SJSA1 (cell line): Measurements from ENCODE around the gene CDH23. TPM values are rescaled to one million over a fixed set of nuclear protein-coding genes. Genes with fewer than 3 reads are reported as not detected.

Experiments used
- DNase-seq, 2 experiments: peaks; one replicate each; pipeline ENCODE4 v3.0.0-alpha.2; 2015 to 2020; ENCODE audit warnings: low spot score in 2 of 2, low read depth in 1 of 2
- H3K27ac ChIP-seq: fragments of 250-450 bp; sonication (Bioruptor Pico); 2 replicates; pipeline ENCODE4 v1.5.1; 2020; ENCODE audit warnings: mild to moderate bottlenecking, moderate library complexity
- H3K27me3 ChIP-seq: fragments of 250-450 bp; sonication (Bioruptor Pico); replicated peaks from 2 replicates; pipeline ENCODE4 v1.5.1; 2020; ENCODE audit warnings: mild to moderate bottlenecking, moderate library complexity
- H3K36me3 ChIP-seq: fragments of 250-450 bp; sonication (Bioruptor Pico); 2 replicates; pipeline ENCODE4 v1.5.1; 2020; ENCODE audit warnings: mild to moderate bottlenecking
- H3K4me1 ChIP-seq: fragments of 250-450 bp; sonication (Bioruptor Pico); replicated peaks from 2 replicates; pipeline ENCODE4 v1.6.1; 2021; ENCODE audit warnings: mild to moderate bottlenecking
- H3K4me3 ChIP-seq: fragments of 250-450 bp; sonication (Bioruptor Pico); 2 replicates; pipeline ENCODE4 v1.5.1; 2020; ENCODE audit warnings: mild to moderate bottlenecking
- H3K9me3 ChIP-seq: fragments of 250-450 bp; sonication (Bioruptor Pico); replicated peaks from 2 replicates; pipeline ENCODE4 v1.5.1; 2020; ENCODE audit warnings: mild to moderate bottlenecking
- total RNA-seq: library from RNA; depleted of rRNA; stranded (reverse); fragments of >200 nt; shearing (Covaris generic); gene quantifications from 2 replicates; pipeline ENCODE4 v1.2.3, GENCODE V29; 2014

CDH23 gene
- total RNA-seq, 1 experiment from 2014 or later, result 0.37 TPM

- Histone ChIP-seq H3K27me3 (peaks cover 4% of the 10 kb centered on the region; the same call in 1 of the 2 replicates), H3K4me1 (no peaks in the 10 kb centered on the region), H3K4me3 (no peak overlapping the region), H3K27ac (no peak overlapping the region), H3K9me3 (no peaks in the 10 kb centered on the region), H3K36me3 (no peaks in the 10 kb centered on the region)
- no peak for DNase-seq
Observed at GRCh38 chr10:71784679-71785272, 388.1 kb downstream of the CDH23 start.

DNA sequence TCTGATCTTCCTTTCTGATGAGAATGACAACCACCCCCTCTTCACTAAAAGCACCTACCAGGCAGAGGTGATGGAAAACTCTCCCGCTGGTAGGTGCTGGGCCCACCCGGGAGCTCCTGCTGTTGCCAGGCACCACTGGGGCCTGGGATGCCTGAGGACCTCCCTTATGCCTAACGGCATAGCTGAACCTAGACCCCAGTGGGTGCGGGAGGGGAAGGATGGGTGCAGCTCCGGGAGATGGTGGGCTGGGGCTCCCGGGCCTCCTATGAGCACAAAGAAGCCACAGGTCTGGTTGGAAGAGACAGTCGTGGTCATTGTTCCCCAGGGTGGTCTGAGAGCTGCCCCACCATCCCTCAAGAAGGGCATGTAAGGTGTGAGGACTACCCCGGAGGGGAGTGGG lies 392.2 kb downstream of the CDH23 start:
- H3K9me3 ChIP-seq, result no peaks in the 10 kb centered on the region
- no peaks in the 10 kb centered on the region for H3K4me1 ChIP-seq
- H3K27me3 ChIP-seq, result peaks cover 4% of the 10 kb centered on the region; the same call in 1 of the 2 replicates
- H3K36me3 ChIP-seq, result no peaks in the 10 kb centered on the region
- no peak overlapping the region for H3K27ac ChIP-seq
- DNase-seq, result no peak
- no peak overlapping the region for H3K4me3 ChIP-seq

GRCh38 chr10:71789871-71790270 lies 393.2 kb downstream of the CDH23 start:
- Histone ChIP-seq H3K9me3 (no peaks in the 10 kb centered on the region), H3K4me3 (no peak overlapping the region), H3K36me3 (no peaks in the 10 kb centered on the region), H3K27ac (no peak overlapping the region), H3K4me1 (no peaks in the 10 kb centered on the region), H3K27me3 (peaks cover 4% of the 10 kb centered on the region; the same call in 1 of the 2 replicates)
- no peak for DNase-seq

GRCh38 chr10:71790749-71791440 lies 394.2 kb downstream of the CDH23 start:
- no peak overlapping the region for H3K4me3 ChIP-seq
- H3K4me1 ChIP-seq, result no peaks in the 10 kb centered on the region
- peaks cover 4% of the 10 kb centered on the region; the same call in 1 of the 2 replicates for H3K27me3 ChIP-seq
- H3K27ac ChIP-seq, result no peak overlapping the region
- no peak for DNase-seq
- H3K36me3 ChIP-seq, result no peaks in the 10 kb centered on the region
- no peaks in the 10 kb centered on the region for H3K9me3 ChIP-seq

- Histone ChIP-seq H3K27ac (no peak overlapping the region), H3K9me3 (no peaks in the 10 kb centered on the region), H3K36me3 (no peaks in the 10 kb centered on the region), H3K27me3 (no peaks in the 10 kb centered on the region; the same call in 1 of the 2 replicates), H3K4me3 (no peak overlapping the region), H3K4me1 (no peaks in the 10 kb centered on the region)
- DNase-seq, result no peak
Observed at GRCh38 chr10:71795248-71795647, 398.5 kb downstream of the CDH23 start.

DNA sequence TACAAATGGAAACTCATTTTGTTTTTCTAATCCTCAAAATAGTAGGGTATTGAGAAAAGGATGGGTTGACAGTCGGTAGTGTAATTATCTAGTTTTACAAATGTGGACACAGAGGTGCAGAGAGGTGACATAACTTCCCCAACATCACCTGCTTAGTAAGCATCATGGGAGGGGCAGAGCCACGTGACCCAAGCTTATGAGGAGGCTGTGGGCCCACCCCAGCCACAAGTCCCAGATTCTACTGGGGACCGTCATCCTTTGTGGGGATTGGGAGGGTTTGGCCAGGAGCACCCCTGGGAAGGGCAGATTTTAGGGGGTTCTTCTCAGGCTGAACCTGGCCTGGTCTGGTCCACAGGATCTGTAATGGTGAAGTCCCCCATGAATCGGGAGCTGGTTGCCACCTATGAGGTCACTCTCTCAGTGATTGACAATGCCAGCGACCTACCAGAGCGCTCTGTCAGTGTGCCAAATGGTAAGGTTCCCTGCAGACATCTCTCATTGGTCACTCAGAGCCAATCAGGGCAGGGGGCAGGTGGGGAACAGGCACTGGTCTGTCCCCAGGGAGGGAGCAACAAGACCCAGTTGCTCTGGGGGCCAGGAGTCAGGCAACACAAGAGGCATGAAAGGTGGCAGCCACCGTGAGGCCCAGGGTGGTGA lies 400.2 kb downstream of the CDH23 start:
- Histone ChIP-seq H3K9me3 (no peaks in the 10 kb centered on the region), H3K4me3 (no peak overlapping the region), H3K27me3 (no peaks in the 10 kb centered on the region; the same call in 1 of the 2 replicates), H3K36me3 (no peaks in the 10 kb centered on the region), H3K4me1 (no peaks in the 10 kb centered on the region), H3K27ac (no peak overlapping the region)
- DNase-seq, result no peak

DNA sequence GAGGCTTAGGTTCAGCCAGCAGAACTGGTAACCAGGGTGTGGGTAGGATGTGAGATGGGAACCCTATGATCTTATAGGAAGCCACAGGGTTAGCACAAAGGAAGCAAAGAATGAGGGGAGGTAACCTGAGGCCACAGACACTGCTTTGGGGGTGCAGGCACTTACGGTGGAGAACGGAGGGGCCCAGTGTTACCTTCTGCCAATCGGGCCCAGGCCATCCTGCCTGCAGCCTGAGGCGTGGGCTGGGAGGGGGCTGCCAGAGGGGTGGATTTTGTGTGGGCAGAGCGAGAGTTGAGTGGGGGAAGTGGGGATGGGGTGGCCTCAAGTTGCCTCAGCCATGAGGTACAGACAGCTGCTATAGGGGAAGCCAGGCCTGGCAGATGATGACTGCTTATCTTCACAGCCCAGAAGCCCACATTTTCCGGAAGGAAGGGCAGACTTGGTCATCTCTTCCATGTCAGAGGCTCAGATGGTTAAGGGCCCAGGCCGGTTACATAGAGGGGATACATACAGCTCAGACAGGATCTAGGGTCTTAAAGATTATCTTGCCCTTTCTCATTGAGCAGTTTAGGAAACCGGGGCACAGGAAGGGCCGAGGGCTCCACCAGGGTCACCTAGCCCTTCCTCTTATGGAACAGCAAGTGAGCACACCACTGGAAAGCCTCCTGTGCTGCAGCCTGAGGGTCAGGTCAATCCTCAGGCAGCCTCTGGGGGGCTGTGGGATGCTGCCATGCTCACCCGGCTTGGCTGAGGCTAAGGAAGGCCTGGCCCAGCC lies 401.0 kb downstream of the CDH23 start:
- no peaks in the 10 kb centered on the region; the same call in 1 of the 2 replicates for H3K27me3 ChIP-seq
- DNase-seq, result no peak
- no peaks in the 10 kb centered on the region for H3K9me3 ChIP-seq
- H3K27ac ChIP-seq, result no peak overlapping the region
- no peaks in the 10 kb centered on the region for H3K36me3 ChIP-seq
- H3K4me1 ChIP-seq, result no peaks in the 10 kb centered on the region
- H3K4me3 ChIP-seq, result no peak overlapping the region

DNA sequence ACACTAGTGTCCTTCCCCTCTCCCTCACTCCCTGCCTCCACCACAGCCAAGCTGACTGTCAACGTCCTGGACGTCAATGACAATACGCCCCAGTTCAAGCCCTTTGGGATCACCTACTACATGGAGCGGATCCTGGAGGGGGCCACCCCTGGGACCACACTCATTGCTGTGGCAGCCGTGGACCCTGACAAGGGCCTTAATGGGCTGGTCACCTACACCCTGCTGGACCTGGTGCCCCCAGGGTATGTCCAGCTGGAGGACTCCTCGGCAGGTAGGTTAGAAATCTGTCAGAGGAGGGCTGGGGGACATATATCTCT lies 401.5 kb downstream of the CDH23 start:
- Histone ChIP-seq H3K27me3 (no peaks in the 10 kb centered on the region; the same call in 1 of the 2 replicates), H3K9me3 (no peaks in the 10 kb centered on the region), H3K4me1 (no peaks in the 10 kb centered on the region), H3K27ac (no peak overlapping the region), H3K36me3 (no peaks in the 10 kb centered on the region), H3K4me3 (no peak overlapping the region)
- DNase-seq, result no peak

DNA sequence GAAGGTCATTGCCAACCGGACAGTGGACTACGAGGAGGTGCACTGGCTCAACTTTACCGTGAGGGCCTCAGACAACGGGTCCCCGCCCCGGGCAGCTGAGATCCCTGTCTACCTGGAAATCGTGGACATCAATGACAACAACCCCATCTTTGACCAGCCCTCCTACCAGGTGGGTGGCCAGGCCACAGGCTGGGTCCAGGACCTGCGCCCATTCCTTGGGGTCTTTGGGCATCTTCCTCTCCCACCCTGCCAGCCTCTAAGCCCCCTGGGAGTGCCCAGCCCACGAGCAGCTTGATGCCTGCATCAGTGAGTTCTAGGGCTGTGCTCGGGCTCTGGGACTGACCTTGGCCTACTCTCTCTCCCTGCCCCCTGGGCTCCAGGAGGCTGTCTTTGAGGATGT lies 402.4 kb downstream of the CDH23 start:
- Histone ChIP-seq H3K27me3 (no peaks in the 10 kb centered on the region; the same call in 1 of the 2 replicates), H3K27ac (no peak overlapping the region), H3K4me1 (no peaks in the 10 kb centered on the region), H3K36me3 (no peaks in the 10 kb centered on the region), H3K9me3 (no peaks in the 10 kb centered on the region), H3K4me3 (no peak overlapping the region)
- DNase-seq, result no peak

DNA sequence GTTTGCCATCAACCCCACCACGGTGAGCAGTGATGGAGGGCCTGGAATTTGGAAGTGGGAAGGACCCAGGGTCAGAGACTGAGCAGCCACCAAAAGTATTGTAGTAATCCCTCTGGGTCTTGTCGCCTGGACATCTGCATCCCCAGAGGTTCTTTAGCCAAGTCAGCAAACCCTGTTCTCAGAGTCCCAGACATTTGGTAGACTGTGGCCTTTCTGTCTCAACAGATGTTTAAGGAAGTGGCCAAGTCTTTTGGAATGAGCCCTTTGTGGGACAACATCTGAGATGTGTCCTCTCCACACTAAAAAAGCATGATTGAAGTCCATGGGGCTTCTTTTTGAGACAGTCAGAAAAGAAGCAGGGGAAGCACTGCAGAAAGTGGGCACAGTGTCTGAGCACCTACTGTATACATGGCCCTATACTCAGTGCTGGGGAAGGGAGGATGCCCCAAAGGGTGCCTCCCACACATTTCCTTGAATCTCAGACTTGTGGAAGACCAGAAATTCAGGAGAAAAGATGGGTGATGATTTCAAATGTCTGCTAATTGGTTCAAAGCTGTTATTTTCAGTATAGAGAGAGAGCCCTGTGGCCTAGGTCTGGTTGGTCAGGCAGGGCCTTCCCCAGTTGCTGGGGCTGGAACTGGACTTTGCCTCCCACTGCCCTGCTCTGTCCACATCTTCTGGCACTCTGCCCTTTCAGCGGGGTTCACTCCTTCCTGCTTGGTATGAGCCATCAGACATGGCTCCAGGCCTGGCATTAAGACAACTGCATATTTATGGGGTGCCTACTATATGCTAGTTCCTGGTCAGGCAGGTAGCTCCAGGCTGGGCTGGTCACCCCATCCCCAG lies 403.1 kb downstream of the CDH23 start:
- Histone ChIP-seq H3K4me1 (no peaks in the 10 kb centered on the region), H3K27ac (no peak overlapping the region), H3K36me3 (no peaks in the 10 kb centered on the region), H3K4me3 (no peak overlapping the region), H3K9me3 (no peaks in the 10 kb centered on the region), H3K27me3 (no peaks in the 10 kb centered on the region; the same call in 1 of the 2 replicates)
- no peak for DNase-seq

DNA sequence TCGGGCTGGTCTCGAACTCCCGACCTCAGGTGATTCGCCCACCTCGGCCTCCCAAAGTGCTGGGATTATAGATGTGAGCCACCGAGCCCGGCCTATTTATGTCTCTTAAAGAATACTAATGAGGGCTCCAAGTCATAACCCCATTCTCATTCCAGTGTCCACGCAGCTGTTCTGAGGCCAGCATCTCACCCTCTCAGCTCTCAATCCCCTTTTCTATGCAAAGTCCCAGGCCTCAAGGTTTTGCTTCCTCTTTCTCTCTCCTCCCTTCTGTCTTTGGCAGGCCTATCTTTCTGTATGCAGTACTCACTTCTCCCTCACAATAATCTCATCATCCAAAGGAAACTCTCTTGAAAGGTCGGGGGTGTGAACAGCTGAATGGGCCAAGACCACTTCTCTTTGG lies 404.6 kb downstream of the CDH23 start:
- no peaks in the 10 kb centered on the region for H3K4me1 ChIP-seq
- no peak for DNase-seq
- H3K9me3 ChIP-seq, result no peaks in the 10 kb centered on the region
- no peak overlapping the region for H3K4me3 ChIP-seq
- no peaks in the 10 kb centered on the region for H3K36me3 ChIP-seq
- H3K27ac ChIP-seq, result no peak overlapping the region
- H3K27me3 ChIP-seq, result no peaks in the 10 kb centered on the region

- H3K4me3 ChIP-seq, result no peak overlapping the region
- no peaks in the 10 kb centered on the region for H3K27me3 ChIP-seq
- no peaks in the 10 kb centered on the region for H3K36me3 ChIP-seq
- DNase-seq, result no peak
- H3K27ac ChIP-seq, result no peak overlapping the region
- H3K4me1 ChIP-seq, result no peaks in the 10 kb centered on the region
- H3K9me3 ChIP-seq, result no peaks in the 10 kb centered on the region
Observed at GRCh38 chr10:71802235-71802634, 405.5 kb downstream of the CDH23 start.
